GM12878 (cell line): ENCODE measurements around the gene MTR. TPM values are rescaled to one million over a fixed set of nuclear protein-coding genes. Genes with fewer than 3 reads are reported as not detected.

ENCODE experiments used
- ATAC-seq: fragments of 200-7000 bp; cut with Tn5 transposase; 3 replicates; pipeline ENCODE4 v1.9.1; 2020; ENCODE audit warnings: mild to moderate bottlenecking, moderate library complexity
- BruUV-seq: library from RNA; stranded (reverse); fragments of 400-500 nt; replicated peaks from 2 replicates; lab custom pipeline; 2021; lab: Mats Ljungman, UMichigan
- CTCF ChIA-PET: fragments of 300-600 bp; sonication (Branson Sonifier 250); formaldehyde crosslinking; extraction: SDS; loops from one replicate; lab custom pipeline; 2021; ENCODE audit warnings: inconsistent platforms; lab: Yijun Ruan, JAX
- POLR2A ChIA-PET: fragments of 350-600 bp; formaldehyde crosslinking; extraction: SDS; loops from one replicate; lab custom pipeline; 2021; ENCODE audit warnings: inconsistent platforms; lab: Charles Lee
- RAD21 ChIA-PET: fragments of 300-600 bp; sonication (Branson Sonifier 250); formaldehyde crosslinking; loops from one replicate; lab custom pipeline; 2023; ENCODE audit warnings: antibody characterized with exemption; ENCODE audit not compliant: unreplicated experiment; lab: Charles Lee
- SMC1A ChIA-PET: fragments of 300-600 bp; sonication (Branson Sonifier 250); formaldehyde crosslinking; loops from one replicate; lab custom pipeline; 2023; ENCODE audit not compliant: unreplicated experiment, uncharacterized antibody; lab: Charles Lee
- DNase-seq: peaks from one replicate; pipeline ENCODE4 v3.0.0-alpha.2; 2011; ENCODE audit warnings: low read depth, low spot score
- FAIRE-seq: peaks from 3 replicates; lab custom pipeline; 2011; peaks lifted over from hg19 to GRCh38; lab: Jason Lieb, UNC
- H2AFZ ChIP-seq: 2 replicates; pipeline ENCODE4 v1.6.0; 2011; ENCODE audit warnings: low read depth, low read length, control low read depth; ENCODE audit not compliant: control insufficient read depth
- H3K27ac ChIP-seq: 2 replicates; pipeline ENCODE4 v1.5.1; 2011; ENCODE audit warnings: control low read depth; ENCODE audit not compliant: control insufficient read depth, insufficient read depth
- H3K27me3 ChIP-seq, 2 experiments: replicated peaks in 1 of 2; 2 replicates each; pipeline versions ENCODE4 v1.6.0 to v1.6.1; 2011; ENCODE audit warnings: low read length in 1 of 2; ENCODE audit not compliant: control insufficient read depth in 2 of 2, insufficient read depth in 2 of 2
- H3K36me3 ChIP-seq, 2 experiments: 2 replicates each; pipeline ENCODE4 v1.5.1; 2011; ENCODE audit warnings: low read length in 1 of 2; ENCODE audit not compliant: control insufficient read depth in 2 of 2, insufficient read depth in 2 of 2
- H3K4me1 ChIP-seq: 2 replicates; pipeline ENCODE4 v1.6.1; 2011; ENCODE audit warnings: mild to moderate bottlenecking, low read length, moderate library complexity, mixed read lengths; ENCODE audit not compliant: control insufficient read depth, insufficient read depth
- H3K4me2 ChIP-seq: 2 replicates; pipeline ENCODE4 v1.6.0; 2011; ENCODE audit warnings: control low read depth; ENCODE audit not compliant: control insufficient read depth, insufficient read depth
- H3K4me3 ChIP-seq: fragments of 200-600 bp; sonication (generic); 2 replicates; pipeline ENCODE4 v1.5.1; 2016
- H3K79me2 ChIP-seq: 2 replicates; pipeline ENCODE4 v1.6.0; 2011; ENCODE audit warnings: low read length; ENCODE audit not compliant: control insufficient read depth, insufficient read depth
- H3K9ac ChIP-seq: 2 replicates; pipeline ENCODE4 v1.8.0; 2011; ENCODE audit warnings: low read length, control low read depth, mixed read lengths; ENCODE audit not compliant: control insufficient read depth, insufficient read depth
- H3K9me3 ChIP-seq: replicated peaks from 3 replicates; pipeline ENCODE4 v1.5.1; 2011; ENCODE audit warnings: mild to moderate bottlenecking, low read length; ENCODE audit not compliant: control insufficient read depth, insufficient read depth
- H4K20me1 ChIP-seq: 2 replicates; pipeline ENCODE4 v1.6.0; 2011; ENCODE audit not compliant: control insufficient read depth, insufficient read depth
- ETV6 ChIP-seq, 2 experiments: fragments of 450-650 bp in 1 of 2; IDR thresholded peaks in 1 of 2; conservative IDR thresholded peaks in 1 of 2; 2 replicates each; pipeline ENCODE4 v1.6.1; 2014; ENCODE audit warnings: antibody characterized with exemption in 1 of 2, borderline replicate concordance in 1 of 2, low read depth in 1 of 2, mild to moderate bottlenecking in 1 of 2, moderate library complexity in 1 of 2
- SPI1 ChIP-seq: IDR thresholded peaks from 2 replicates; pipeline ENCODE4 v1.6.1; 2011; ENCODE audit warnings: low read depth, mild to moderate bottlenecking, low read length, moderate library complexity, borderline replicate concordance; ENCODE audit not compliant: insufficient read depth
- SRF ChIP-seq, 2 experiments: IDR thresholded peaks; 2 replicates each; pipeline ENCODE4 v1.6.1; 2011; ENCODE audit warnings: low read depth in 2 of 2, low read length in 2 of 2, mild to moderate bottlenecking in 1 of 2, moderate library complexity in 1 of 2
- TBL1XR1 ChIP-seq: IDR thresholded peaks from 2 replicates; pipeline ENCODE4 v1.6.1; 2012; ENCODE audit warnings: low read depth, low read length, improper control_type of control experiment
- ZNF24 ChIP-seq: fragments of 450-650 bp; IDR thresholded peaks from 2 replicates; pipeline ENCODE4 v1.6.1; 2017; ENCODE audit warnings: antibody characterized with exemption, mild to moderate bottlenecking
- WGBS: methylation state at CpG from one replicate; pipeline ENCODE4 v1.1.6; 2016; ENCODE audit warnings: low lambda C conversion rate; ENCODE audit not compliant: insufficient replicate concordance, insufficient coverage; ENCODE audit errors: missing lambda C conversion rate; 5-methylcytosine and 5-hydroxymethylcytosine counted together
- in situ Hi-C: fragments of 300-500 bp; cut with MboI; formaldehyde crosslinking; loops from 9 replicates; pipeline ENCODE4 v1.14.3; 2018; ENCODE audit warnings: mixed read lengths
- intact Hi-C: fragments of 100-400 bp; cut with micrococcal nuclease; formaldehyde crosslinking; loops from one replicate; pipeline ENCODE4 v1.14.2; 2022; ENCODE audit not compliant: unreplicated experiment
- polyA plus RNA-seq, 11 experiments: library from polyadenylated mRNA; depleted of rRNA in 4 of 11; unstranded in 6 of 11; stranded (reverse) in 5 of 11; fragments of >200 nt; fragmentation: Nextera tagmentation in 4 of 11; fragmentation: Illumina TruSeq in 1 of 11; extraction: Ambion mirVana in 4 of 11; extraction: Trizol in 1 of 11; gene quantifications; 1 replicate in 1 of 11; 2 replicates in 10 of 11; pipeline versions ENCODE4 v1.2.1 to v1.2.3, GENCODE V29; 2011 to 2016; ENCODE audit warnings: inconsistent platforms in 2 of 11, missing spikeins in 2 of 11, low read depth in 1 of 11
- total RNA-seq, 4 experiments: library from RNA; depleted of rRNA in 3 of 4; stranded (reverse); fragments of >200 nt in 3 of 4; fragmentation: Illumina TruSeq in 1 of 4; extraction: Trizol in 1 of 4; gene quantifications; 2 replicates each; pipeline versions ENCODE4 v1.2.1 to v1.2.3, GENCODE V29; 2013 to 2021
- TF ChIP-seq, protein P1 (sequence below): IDR thresholded peaks from 2 replicates; pipeline ENCODE4 v1.6.1; 2012; ENCODE audit warnings: mild to moderate bottlenecking, low read depth, low read length

MTR gene
- total and polyA plus RNA-seq, 10 of the 15 experiments (the other 5 are each of a cell fraction or from before 2014, with no cell fraction given): 2.4 to 38.7 (median 16.5) TPM

DNA sequence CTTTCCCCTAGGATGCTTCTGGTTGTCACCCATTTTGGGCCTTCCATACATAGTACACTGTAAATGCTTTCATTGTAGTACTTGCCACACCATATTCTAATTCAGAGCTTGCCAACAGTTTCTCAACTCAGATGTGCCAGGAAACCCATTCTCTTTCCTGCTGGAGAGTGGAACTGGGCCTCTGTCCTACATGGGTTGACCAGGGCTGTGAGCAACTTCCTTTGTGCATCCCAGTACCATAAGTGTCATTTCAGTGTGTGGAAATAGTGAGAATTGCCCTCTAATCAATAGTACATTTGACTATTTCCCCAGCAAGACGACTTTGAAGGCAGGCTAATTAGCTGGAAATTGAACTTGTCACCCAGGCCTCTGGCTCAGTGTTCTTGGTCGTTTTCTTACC is 74.8 kb downstream of the MTR start:
- in situ Hi-C loops: loop anchor here (5.0 to 10.0 kb wide), 3 partner anchors 113 to 763 kb away; partner anchors contain the start of gene HEATR1
- ATAC-seq: no peak

More for the DNA sequence above, 74.8 kb downstream of the MTR start:
- no TSS peak for BruUV-seq
- no peaks in the 10 kb centered on the region for H3K4me1 ChIP-seq
- ChIA-PET RAD21 (no interaction called here), SMC1A (interaction anchor here (0.6 to 3.4 kb wide), 3 partner anchors 110 to 765 kb away, joined by 4 to 12 read pairs (median 9); no protein-coding TSS in a partner anchor), CTCF (interaction anchor here (1.0 to 5.3 kb wide), 7 partner anchors 69 to 766 kb away, joined by 3 to 35 read pairs (median 4); no protein-coding TSS in a partner anchor), POLR2A (interaction anchor here (0.6 kb wide), 1 partner anchor 131 kb away, joined by 3 read pairs; no protein-coding TSS in a partner anchor)
- no peak for TF ChIP-seq SPI1
- no peak for TF ChIP-seq ETV6 (conservative IDR thresholded peaks at IDR 0.05 in 1 of 2, IDR thresholded peaks at IDR 0.05 in 1 of 2; ENCODE audit: borderline replicate concordance in 1 of 2, low read depth in 1 of 2)
- TF ChIP-seq ZNF24: no peak
- TF ChIP-seq TBL1XR1: no peak
- TF ChIP-seq SRF (IDR thresholded peaks at IDR 0.05; ENCODE audit: low read depth in 2 of 2, low read length in 2 of 2): no peak
- TF ChIP-seq, protein P1, sequence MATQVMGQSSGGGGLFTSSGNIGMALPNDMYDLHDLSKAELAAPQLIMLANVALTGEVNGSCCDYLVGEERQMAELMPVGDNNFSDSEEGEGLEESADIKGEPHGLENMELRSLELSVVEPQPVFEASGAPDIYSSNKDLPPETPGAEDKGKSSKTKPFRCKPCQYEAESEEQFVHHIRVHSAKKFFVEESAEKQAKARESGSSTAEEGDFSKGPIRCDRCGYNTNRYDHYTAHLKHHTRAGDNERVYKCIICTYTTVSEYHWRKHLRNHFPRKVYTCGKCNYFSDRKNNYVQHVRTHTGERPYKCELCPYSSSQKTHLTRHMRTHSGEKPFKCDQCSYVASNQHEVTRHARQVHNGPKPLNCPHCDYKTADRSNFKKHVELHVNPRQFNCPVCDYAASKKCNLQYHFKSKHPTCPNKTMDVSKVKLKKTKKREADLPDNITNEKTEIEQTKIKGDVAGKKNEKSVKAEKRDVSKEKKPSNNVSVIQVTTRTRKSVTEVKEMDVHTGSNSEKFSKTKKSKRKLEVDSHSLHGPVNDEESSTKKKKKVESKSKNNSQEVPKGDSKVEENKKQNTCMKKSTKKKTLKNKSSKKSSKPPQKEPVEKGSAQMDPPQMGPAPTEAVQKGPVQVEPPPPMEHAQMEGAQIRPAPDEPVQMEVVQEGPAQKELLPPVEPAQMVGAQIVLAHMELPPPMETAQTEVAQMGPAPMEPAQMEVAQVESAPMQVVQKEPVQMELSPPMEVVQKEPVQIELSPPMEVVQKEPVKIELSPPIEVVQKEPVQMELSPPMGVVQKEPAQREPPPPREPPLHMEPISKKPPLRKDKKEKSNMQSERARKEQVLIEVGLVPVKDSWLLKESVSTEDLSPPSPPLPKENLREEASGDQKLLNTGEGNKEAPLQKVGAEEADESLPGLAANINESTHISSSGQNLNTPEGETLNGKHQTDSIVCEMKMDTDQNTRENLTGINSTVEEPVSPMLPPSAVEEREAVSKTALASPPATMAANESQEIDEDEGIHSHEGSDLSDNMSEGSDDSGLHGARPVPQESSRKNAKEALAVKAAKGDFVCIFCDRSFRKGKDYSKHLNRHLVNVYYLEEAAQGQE: no peak
- H3K27ac ChIP-seq: no peak overlapping the region
- H3K79me2 ChIP-seq: no peaks in the 10 kb centered on the region
- no peak overlapping the region for H2AFZ ChIP-seq
- H3K4me2 ChIP-seq: no peak overlapping the region
- no peak for FAIRE-seq
- H3K27me3 ChIP-seq: no peaks in the 10 kb centered on the region
- peaks cover 0 to 18% of the 10 kb centered on the region in 2 experiments; a peak in 3 of 4 replicates for H3K36me3 ChIP-seq
- no peaks in the 10 kb centered on the region for H3K9me3 ChIP-seq
- no peak overlapping the region for H3K4me3 ChIP-seq
- intact Hi-C loops: loop anchor here (2.0 to 5.0 kb wide), 3 partner anchors 111 to 768 kb away; partner anchors contain the start of gene HEATR1
- H3K9ac ChIP-seq: no peak overlapping the region
- 73% methylated on average over 2 of the region's 2 CpGs for WGBS
- no peaks in the 10 kb centered on the region for H4K20me1 ChIP-seq
- DNase-seq: no peak
